Endothelial cell of umbilical vein (primary cell): ENCODE data around the gene OSBPL5. TPM values are rescaled to one million over a fixed set of nuclear protein-coding genes. Genes with fewer than 3 reads are reported as not detected.

Experiments
- BruUV-seq: library from RNA; stranded (reverse); fragments of 400-500 nt; replicated peaks from 2 replicates; lab custom pipeline; 2021; lab: Mats Ljungman, UMichigan
- CTCF ChIA-PET: fragments of 300-600, 350-600 bp; sonication (Branson Sonifier 250); formaldehyde crosslinking; loops from one replicate; lab custom pipeline; 2021; ENCODE audit warnings: antibody characterized with exemption, inconsistent platforms; lab: Charles Lee
- POLR2A ChIA-PET: fragments of 300-600, 350-600 bp; sonication (Branson Sonifier 250); formaldehyde crosslinking; loops from one replicate; lab custom pipeline; 2021; ENCODE audit warnings: antibody characterized with exemption, inconsistent platforms; lab: Charles Lee
- DNase-seq: peaks from one replicate; pipeline ENCODE4 v3.0.0-alpha.2; 2011; ENCODE audit warnings: low read depth, low spot score
- FAIRE-seq: peaks from 2 replicates; lab custom pipeline; 2011; peaks lifted over from hg19 to GRCh38; lab: Jason Lieb, UNC
- H2AFZ ChIP-seq: 2 replicates; pipeline ENCODE4 v1.6.0; 2012; ENCODE audit warnings: low read depth, low read length, control low read depth, inconsistent platforms
- H3K27ac ChIP-seq: 2 replicates; pipeline ENCODE4 v1.5.1; 2011; ENCODE audit warnings: low read depth, mild to moderate bottlenecking, control low read depth, low read length, moderate library complexity; ENCODE audit not compliant: insufficient read depth
- H3K27me3 ChIP-seq, 2 experiments: 2 replicates each; pipeline versions ENCODE4 v1.6.0 to v1.6.1; 2011; ENCODE audit warnings: low read length in 2 of 2, mixed read lengths in 1 of 2; ENCODE audit not compliant: control insufficient read depth in 2 of 2, insufficient read depth in 2 of 2
- H3K36me3 ChIP-seq, 2 experiments: 2 replicates in 1 of 2; 3 replicates in 1 of 2; pipeline ENCODE4 v1.5.1; 2011; ENCODE audit warnings: low read length in 2 of 2, mild to moderate bottlenecking in 1 of 2, moderate library complexity in 1 of 2; ENCODE audit not compliant: control insufficient read depth in 2 of 2, insufficient read depth in 2 of 2; ENCODE audit errors: extremely low read depth in 1 of 2
- H3K4me1 ChIP-seq: 3 replicates; pipeline ENCODE4 v1.5.1; 2011; ENCODE audit warnings: mild to moderate bottlenecking, low read length; ENCODE audit not compliant: control insufficient read depth, insufficient read depth; ENCODE audit errors: extremely low read depth
- H3K4me2 ChIP-seq: 2 replicates; pipeline ENCODE4 v1.6.1; 2011; ENCODE audit warnings: low read length, control low read depth, mixed read lengths; ENCODE audit not compliant: insufficient read depth
- H3K4me3 ChIP-seq, 3 experiments: fragments of 200-600 bp in 1 of 3; sonication (generic), shearing (Covaris generic) in 1 of 3; replicated peaks in 1 of 3; 2 replicates each; pipeline ENCODE4 v1.5.1; 2011 to 2016; ENCODE audit warnings: control low read depth in 3 of 3, low read length in 3 of 3, mild to moderate bottlenecking in 2 of 3, inconsistent platforms in 1 of 3, low read depth in 1 of 3, moderate library complexity in 1 of 3; ENCODE audit not compliant: insufficient read depth in 1 of 3
- H3K79me2 ChIP-seq: 2 replicates; pipeline ENCODE4 v1.6.0; 2012; ENCODE audit warnings: low read length, inconsistent platforms; ENCODE audit not compliant: control insufficient read depth, insufficient read depth
- H3K9ac ChIP-seq: replicated peaks from 2 replicates; pipeline ENCODE3; 2011; ENCODE audit warnings: low read length, control low read depth; ENCODE audit not compliant: insufficient read depth; ENCODE audit errors: extremely low read depth
- H3K9me1 ChIP-seq: replicated peaks from 3 replicates; pipeline ENCODE4 v1.6.0; 2011; ENCODE audit warnings: mild to moderate bottlenecking, low read length; ENCODE audit not compliant: control insufficient read depth, insufficient read depth; ENCODE audit errors: extremely low read depth
- H3K9me3 ChIP-seq: replicated peaks from 2 replicates; pipeline ENCODE4 v1.5.1; 2012; ENCODE audit warnings: low read length, inconsistent platforms; ENCODE audit not compliant: control insufficient read depth, insufficient read depth
- H4K20me1 ChIP-seq: replicated peaks from 2 replicates; pipeline ENCODE3; 2011; ENCODE audit warnings: mild to moderate bottlenecking, low read length; ENCODE audit not compliant: control insufficient read depth, insufficient read depth; ENCODE audit errors: extremely low read depth
- FOS ChIP-seq: IDR thresholded peaks from 2 replicates; pipeline ENCODE4 v1.6.1; 2011; ENCODE audit warnings: mild to moderate bottlenecking, low read length, moderate library complexity, borderline replicate concordance; ENCODE audit not compliant: insufficient read depth
- JUN ChIP-seq: IDR thresholded peaks from 2 replicates; pipeline ENCODE4 v1.6.1; 2011; ENCODE audit warnings: borderline replicate concordance, low read depth; ENCODE audit not compliant: insufficient read length, insufficient read depth
- MAX ChIP-seq: IDR thresholded peaks from 2 replicates; pipeline ENCODE4 v1.6.1; 2011; ENCODE audit not compliant: insufficient read depth, insufficient read length
- POLR2A ChIP-seq: IDR thresholded peaks from 2 replicates; pipeline ENCODE4 v1.6.1; 2012; ENCODE audit warnings: low read depth, mild to moderate bottlenecking, control low read depth, low read length
- POLR2AphosphoS5 ChIP-seq: IDR thresholded peaks from 2 replicates; pipeline ENCODE4 v1.6.1; 2012; ENCODE audit warnings: low read depth, mild to moderate bottlenecking, control low read depth, low read length, moderate library complexity; ENCODE audit not compliant: insufficient read depth
- dilution Hi-C: fragments of 300-500 bp; cut with MboI; formaldehyde crosslinking; loops from one replicate; pipeline ENCODE4 v1.15.0; 2019; ENCODE audit warnings: low sequenced_read_pairs; ENCODE audit not compliant: extremely low pct_ligation_motif_present
- intact Hi-C: fragments of 100-400 bp; cut with micrococcal nuclease; formaldehyde crosslinking; loops from one replicate; pipeline ENCODE4 v1.10.0; 2022
- polyA plus RNA-seq, 4 experiments: library from polyadenylated mRNA; depleted of rRNA in 3 of 4; stranded (reverse) in 3 of 4; unstranded in 1 of 4; fragments of >200 nt; gene quantifications; 2 replicates each; pipeline versions ENCODE4 v1.2.1 to v1.2.3, GENCODE V29; 2011 to 2012; ENCODE audit warnings: missing spikeins in 1 of 4
- total RNA-seq: library from RNA; stranded (reverse); gene quantifications from 2 replicates; pipeline ENCODE4 v1.2.3, GENCODE V29; 2021

OSBPL5 gene
- total and polyA plus RNA-seq, 2 donors (not counting 3 experiments of a cell fraction or from before 2014, with no cell fraction given) = 8.7 to 37.7 TPM

- TF ChIP-seq POLR2AphosphoS5 (no peak), POLR2A (no peak)
- intact Hi-C loops (no loop called here), dilution Hi-C loops (no loop called here)
- H3K4me3 ChIP-seq = no peak overlapping the region
- ChIA-PET POLR2A (no interaction called here), CTCF (interaction anchor here (2.0 kb wide), 1 partner anchor 26 kb away, joined by 4 read pairs; no protein-coding TSS in a partner anchor)
- H3K9me1 ChIP-seq = no peaks in the 10 kb centered on the region
- H3K4me2 ChIP-seq = no peak overlapping the region
- H3K9ac ChIP-seq = no peak overlapping the region
- H2AFZ ChIP-seq = no peak overlapping the region
- H3K79me2 ChIP-seq = no peaks in the 10 kb centered on the region
- H3K27ac ChIP-seq = no peak overlapping the region
- H3K36me3 ChIP-seq = no peaks in the 10 kb centered on the region
- H4K20me1 ChIP-seq = no peaks in the 10 kb centered on the region
- H3K4me1 ChIP-seq = no peaks in the 10 kb centered on the region
- DNase-seq (no peak), FAIRE-seq (no peak)
- H3K27me3 ChIP-seq = peaks cover 0 to 4% of the 10 kb centered on the region in 2 experiments
- no TSS peak for BruUV-seq
- H3K9me3 ChIP-seq = no peaks in the 10 kb centered on the region
These were observed 24.9 kb upstream of the OSBPL5 start for GRCh38 chr11:3189886-3190583.

- Histone ChIP-seq H3K79me2 (no peaks in the 10 kb centered on the region), H4K20me1 (no peaks in the 10 kb centered on the region), H3K4me1 (no peaks in the 10 kb centered on the region), H3K36me3 (no peaks in the 10 kb centered on the region), H3K9me3 (no peaks in the 10 kb centered on the region), H2AFZ (no peak overlapping the region), H3K9ac (no peak overlapping the region), H3K27me3 (peaks cover 0 to 4% of the 10 kb centered on the region in 2 experiments), H3K27ac (no peak overlapping the region), H3K4me3 (no peak overlapping the region), H3K9me1 (no peaks in the 10 kb centered on the region), H3K4me2 (no peak overlapping the region)
- intact Hi-C loops = no loop called here
- dilution Hi-C loops = no loop called here
- ChIA-PET CTCF (no interaction called here), POLR2A (no interaction called here)
- no peak for FAIRE-seq
- BruUV-seq = no TSS peak
- DNase-seq = no peak
- TF ChIP-seq POLR2AphosphoS5 (no peak), MAX (no peak), FOS (no peak), JUN (no peak), POLR2A (no peak)
These were observed 24.2 kb upstream of the OSBPL5 start for GRCh38 chr11:3189196-3189843.
